ENCODE results near the gene MCAM.

DNA sequence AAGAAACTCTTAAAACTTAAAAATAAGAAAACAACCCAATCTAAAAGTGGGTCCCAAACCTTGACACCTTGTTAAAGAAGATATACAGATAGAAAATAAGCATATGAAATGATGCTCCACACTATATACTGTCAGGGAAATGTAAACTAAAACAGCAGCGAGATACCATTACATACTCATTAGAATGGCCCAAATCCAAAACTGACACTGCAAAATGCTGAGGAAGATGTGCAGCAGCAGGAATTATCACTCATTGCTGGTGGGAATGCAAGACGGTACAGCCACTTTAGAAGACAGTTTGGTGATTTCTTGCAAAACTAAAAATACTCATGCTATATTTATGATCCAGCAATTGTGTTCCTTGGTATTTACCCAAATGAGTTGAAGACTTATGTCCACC lies 12.4 kb upstream of the MCAM start:
- TF ChIP-seq ESRRA (IDR thresholded peaks at IDR 0.05; ENCODE audit: low read length) (no peak), SP1 (IDR thresholded peaks at IDR 0.05; ENCODE audit: low read depth, low read length) (no peak), SREBF1 (IDR thresholded peaks at IDR 0.05; ENCODE audit: low read length) (no peak), TAF1 (IDR thresholded peaks at IDR 0.05; ENCODE audit: borderline replicate concordance, low read depth, low read length) (no peak), USF1 (IDR thresholded peaks at IDR 0.05; ENCODE audit: borderline replicate concordance, extremely low read length, insufficient read depth, low read depth, low read length) (no peak), EP300 (IDR thresholded peaks at IDR 0.05; ENCODE audit: borderline replicate concordance in 1 of 2, control insufficient read depth in 1 of 2, low read depth in 2 of 2, low read length in 2 of 2) (no peak), EZH2 (IDR thresholded peaks at IDR 0.05; ENCODE audit: borderline replicate concordance, control insufficient read depth, low read depth, low read length) (no peak), POLR2A (IDR thresholded peaks at IDR 0.05; ENCODE audit: low read depth, low read length) (no peak)
- TF ChIP-seq, protein P1, sequence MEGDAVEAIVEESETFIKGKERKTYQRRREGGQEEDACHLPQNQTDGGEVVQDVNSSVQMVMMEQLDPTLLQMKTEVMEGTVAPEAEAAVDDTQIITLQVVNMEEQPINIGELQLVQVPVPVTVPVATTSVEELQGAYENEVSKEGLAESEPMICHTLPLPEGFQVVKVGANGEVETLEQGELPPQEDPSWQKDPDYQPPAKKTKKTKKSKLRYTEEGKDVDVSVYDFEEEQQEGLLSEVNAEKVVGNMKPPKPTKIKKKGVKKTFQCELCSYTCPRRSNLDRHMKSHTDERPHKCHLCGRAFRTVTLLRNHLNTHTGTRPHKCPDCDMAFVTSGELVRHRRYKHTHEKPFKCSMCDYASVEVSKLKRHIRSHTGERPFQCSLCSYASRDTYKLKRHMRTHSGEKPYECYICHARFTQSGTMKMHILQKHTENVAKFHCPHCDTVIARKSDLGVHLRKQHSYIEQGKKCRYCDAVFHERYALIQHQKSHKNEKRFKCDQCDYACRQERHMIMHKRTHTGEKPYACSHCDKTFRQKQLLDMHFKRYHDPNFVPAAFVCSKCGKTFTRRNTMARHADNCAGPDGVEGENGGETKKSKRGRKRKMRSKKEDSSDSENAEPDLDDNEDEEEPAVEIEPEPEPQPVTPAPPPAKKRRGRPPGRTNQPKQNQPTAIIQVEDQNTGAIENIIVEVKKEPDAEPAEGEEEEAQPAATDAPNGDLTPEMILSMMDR (IDR thresholded peaks at IDR 0.05 in 2 of 3, conservative IDR thresholded peaks at IDR 0.05 in 1 of 3; ENCODE audit: control insufficient read depth in 2 of 3, extremely low read depth in 1 of 3, insufficient read depth in 1 of 3, low read depth in 3 of 3, low read length in 3 of 3), result no peak
- TF ChIP-seq, protein P2, sequence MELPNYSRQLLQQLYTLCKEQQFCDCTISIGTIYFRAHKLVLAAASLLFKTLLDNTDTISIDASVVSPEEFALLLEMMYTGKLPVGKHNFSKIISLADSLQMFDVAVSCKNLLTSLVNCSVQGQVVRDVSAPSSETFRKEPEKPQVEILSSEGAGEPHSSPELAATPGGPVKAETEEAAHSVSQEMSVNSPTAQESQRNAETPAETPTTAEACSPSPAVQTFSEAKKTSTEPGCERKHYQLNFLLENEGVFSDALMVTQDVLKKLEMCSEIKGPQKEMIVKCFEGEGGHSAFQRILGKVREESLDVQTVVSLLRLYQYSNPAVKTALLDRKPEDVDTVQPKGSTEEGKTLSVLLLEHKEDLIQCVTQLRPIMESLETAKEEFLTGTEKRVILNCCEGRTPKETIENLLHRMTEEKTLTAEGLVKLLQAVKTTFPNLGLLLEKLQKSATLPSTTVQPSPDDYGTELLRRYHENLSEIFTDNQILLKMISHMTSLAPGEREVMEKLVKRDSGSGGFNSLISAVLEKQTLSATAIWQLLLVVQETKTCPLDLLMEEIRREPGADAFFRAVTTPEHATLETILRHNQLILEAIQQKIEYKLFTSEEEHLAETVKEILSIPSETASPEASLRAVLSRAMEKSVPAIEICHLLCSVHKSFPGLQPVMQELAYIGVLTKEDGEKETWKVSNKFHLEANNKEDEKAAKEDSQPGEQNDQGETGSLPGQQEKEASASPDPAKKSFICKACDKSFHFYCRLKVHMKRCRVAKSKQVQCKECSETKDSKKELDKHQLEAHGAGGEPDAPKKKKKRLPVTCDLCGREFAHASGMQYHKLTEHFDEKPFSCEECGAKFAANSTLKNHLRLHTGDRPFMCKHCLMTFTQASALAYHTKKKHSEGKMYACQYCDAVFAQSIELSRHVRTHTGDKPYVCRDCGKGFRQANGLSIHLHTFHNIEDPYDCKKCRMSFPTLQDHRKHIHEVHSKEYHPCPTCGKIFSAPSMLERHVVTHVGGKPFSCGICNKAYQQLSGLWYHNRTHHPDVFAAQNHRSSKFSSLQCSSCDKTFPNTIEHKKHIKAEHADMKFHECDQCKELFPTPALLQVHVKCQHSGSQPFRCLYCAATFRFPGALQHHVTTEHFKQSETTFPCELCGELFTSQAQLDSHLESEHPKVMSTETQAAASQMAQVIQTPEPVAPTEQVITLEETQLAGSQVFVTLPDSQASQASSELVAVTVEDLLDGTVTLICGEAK (IDR thresholded peaks at IDR 0.05; ENCODE audit: borderline replicate concordance), result no peak

Measured in GM12878 (cell line).